GM18526 (cell line): Measurements from ENCODE around the gene NFATC3.

Experiments
- POLR2A ChIP-seq: IDR thresholded peaks from 3 replicates; pipeline ENCODE4 v1.6.1; 2011; ENCODE audit not compliant: insufficient read length; ENCODE audit errors: extremely low read depth

Gene NFATC3

GRCh38 chr16:68131813-68132706, 46.9 kb downstream of the NFATC3 start:
- TF ChIP-seq POLR2A, result no peak

- no peak for TF ChIP-seq POLR2A
Observed at GRCh38 chr16:68134644-68135043, 49.5 kb downstream of the NFATC3 start.

GRCh38 chr16:68136515-68136914, 51.3 kb downstream of the NFATC3 start:
- no peak for TF ChIP-seq POLR2A

- TF ChIP-seq POLR2A, result no peak
Observed at GRCh38 chr16:68144008-68144407, 58.8 kb downstream of the NFATC3 start.

GRCh38 chr16:68146585-68146984, 61.4 kb downstream of the NFATC3 start:
- TF ChIP-seq POLR2A, result no peak

GRCh38 chr16:68147444-68147843, 62.3 kb downstream of the NFATC3 start:
- no peak for TF ChIP-seq POLR2A

- TF ChIP-seq POLR2A, result no peak
Observed at GRCh38 chr16:68149596-68149995, 64.4 kb downstream of the NFATC3 start.

- no peak for TF ChIP-seq POLR2A
Observed at GRCh38 chr16:68155425-68155824, 70.3 kb downstream of the NFATC3 start.

- TF ChIP-seq POLR2A, result no peak
Observed at GRCh38 chr16:68162413-68162812, 77.2 kb downstream of the NFATC3 start.

GRCh38 chr16:68166264-68166663, 81.1 kb downstream of the NFATC3 start:
- TF ChIP-seq POLR2A, result no peak

GRCh38 chr16:68179196-68179795, 94.1 kb downstream of the NFATC3 start:
- no peak for TF ChIP-seq POLR2A

- TF ChIP-seq POLR2A, result no peak
Observed at GRCh38 chr16:68179855-68180254, 94.7 kb downstream of the NFATC3 start.

GRCh38 chr16:68183046-68183445, 97.9 kb downstream of the NFATC3 start:
- no peak for TF ChIP-seq POLR2A

GRCh38 chr16:68186877-68187276, 101.7 kb downstream of the NFATC3 start:
- TF ChIP-seq POLR2A, result no peak

- TF ChIP-seq POLR2A, result no peak
Observed at GRCh38 chr16:68187505-68187904, 102.3 kb downstream of the NFATC3 start.

GRCh38 chr16:68188170-68188569, 103.0 kb downstream of the NFATC3 start:
- no peak for TF ChIP-seq POLR2A
